Left lobe of liver (tissue), 2 donors: Measurements from ENCODE around the gene CASQ1. TPM values are rescaled to one million over a fixed set of nuclear protein-coding genes. Genes with fewer than 3 reads are reported as not detected.

ENCODE experiments used
- ATAC-seq: fragments of 200-7000 bp; cut with Tn5 transposase; one replicate; pipeline ENCODE4 v1.9.1; 2020; ENCODE audit warnings: mild to moderate bottlenecking, moderate library complexity
- DNase-seq: peaks from one replicate; pipeline ENCODE4 v3.0.0-alpha.2; 2020; ENCODE audit warnings: low spot score
- total RNA-seq: library from RNA; stranded (reverse); gene quantifications from one replicate; pipeline ENCODE4 v1.2.1, GENCODE V29; 2021
- donor health status: DM: no; HTN: no; CAD: no; lungs with moderate emphysema.
- donor health status: DM: no; HTN: yes; CAD: no.

Gene CASQ1
- total RNA-seq, 1 donor from 2014 or later: not detected

DNA sequence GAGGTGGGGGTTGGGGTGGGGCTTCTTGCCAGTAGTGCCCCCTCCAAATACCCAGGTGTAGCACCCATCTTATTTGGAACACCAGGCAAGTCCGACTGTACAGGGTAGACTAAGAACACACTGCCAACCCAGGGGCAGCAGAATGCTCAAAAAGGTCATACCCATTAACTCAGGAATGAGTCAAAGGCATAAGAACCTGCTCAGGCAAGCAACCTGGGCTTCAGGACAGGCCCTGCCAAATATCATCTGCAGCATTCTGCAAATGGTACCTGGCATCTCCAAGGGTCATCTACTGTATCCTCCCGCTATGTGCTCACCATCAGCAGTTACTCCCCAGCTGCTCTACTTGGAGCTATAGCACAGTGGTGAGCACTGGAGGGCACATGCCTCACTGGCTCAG, 34.2 kb downstream of the CASQ1 start:
- no peak for DNase-seq
- ATAC-seq: no peak

- no peak for DNase-seq
- ATAC-seq: no peak
These were observed 35.0 kb downstream of the CASQ1 start for GRCh38 chr1:160225345-160225744.

DNA sequence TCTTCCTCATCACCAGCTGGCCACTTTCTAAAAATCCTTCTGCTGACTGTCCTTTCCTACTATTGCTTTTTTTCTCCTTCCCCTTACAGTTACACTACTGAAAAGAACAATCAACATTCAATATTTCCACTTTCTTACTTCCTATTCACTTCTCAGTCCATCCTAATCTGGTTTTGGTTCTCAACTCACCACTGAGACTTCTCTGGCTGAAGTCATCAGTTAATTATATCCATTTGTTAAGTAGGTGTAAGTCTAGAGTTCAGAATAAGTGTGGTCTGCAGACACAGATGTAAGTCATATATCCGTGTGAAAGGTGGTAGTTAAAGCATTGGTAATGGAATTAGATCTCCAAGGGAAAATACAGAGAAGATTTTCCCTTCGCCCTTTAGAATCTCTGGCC, 36.2 kb downstream of the CASQ1 start:
- DNase-seq (no peak), ATAC-seq (no peak)

DNA sequence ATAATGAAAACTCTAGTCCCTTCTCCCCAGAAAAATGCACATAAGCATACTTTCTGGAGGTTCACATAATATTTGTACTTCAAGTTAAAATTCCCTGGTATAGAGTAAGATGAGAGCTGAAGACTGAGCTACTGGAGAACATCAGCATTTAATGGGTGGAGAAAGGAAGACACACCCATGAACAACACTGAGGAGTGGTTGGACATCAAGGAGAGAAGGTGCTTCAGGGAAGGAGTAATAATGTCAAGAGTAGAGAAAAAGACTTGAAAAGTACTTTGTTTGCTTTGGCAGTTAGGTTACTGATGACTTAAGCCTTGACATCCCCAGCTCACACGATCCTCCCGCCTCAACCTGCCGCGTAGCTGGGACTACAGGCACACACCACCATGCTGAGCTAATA, 36.7 kb downstream of the CASQ1 start:
- ATAC-seq: no peak
- DNase-seq: no peak

DNA sequence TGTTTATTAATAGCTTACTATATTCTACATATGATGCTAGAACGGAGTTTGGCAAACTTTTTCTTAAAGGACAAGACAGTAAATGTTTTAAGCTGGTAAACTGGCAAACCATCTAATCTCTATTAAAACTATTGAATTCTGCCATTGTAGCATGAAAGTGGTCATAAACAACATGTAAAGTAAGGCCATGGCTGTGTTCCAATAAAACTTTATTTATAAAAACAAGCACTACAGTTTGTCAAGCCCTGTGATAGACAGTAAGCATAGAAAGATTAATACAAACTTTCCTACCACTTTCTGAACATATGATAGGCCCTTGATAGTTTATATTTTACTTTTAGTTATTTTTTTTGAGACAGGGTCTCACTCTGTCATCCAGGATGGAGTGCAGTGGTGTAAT, 37.2 kb downstream of the CASQ1 start:
- no peak for ATAC-seq
- DNase-seq: no peak

DNA sequence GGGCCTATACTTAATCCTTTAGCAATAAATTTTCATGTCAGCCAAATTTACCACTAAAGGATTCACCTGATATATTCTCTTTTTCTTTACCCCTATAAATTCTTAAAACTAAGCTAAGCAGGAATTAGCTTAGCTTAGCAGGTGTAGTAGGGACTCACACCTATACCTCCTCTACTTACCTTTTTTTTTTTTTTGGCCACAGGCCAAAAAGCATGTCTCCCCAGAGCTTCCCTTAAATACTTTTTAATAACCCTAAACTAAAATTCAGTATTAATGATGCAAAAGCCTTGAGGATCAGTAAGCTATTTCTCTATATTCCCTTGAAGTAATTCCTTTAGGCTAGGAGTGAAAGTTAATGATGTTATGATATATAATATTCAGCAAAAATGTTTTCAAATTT, 38.1 kb downstream of the CASQ1 start:
- no peak for ATAC-seq
- DNase-seq: no peak

DNA sequence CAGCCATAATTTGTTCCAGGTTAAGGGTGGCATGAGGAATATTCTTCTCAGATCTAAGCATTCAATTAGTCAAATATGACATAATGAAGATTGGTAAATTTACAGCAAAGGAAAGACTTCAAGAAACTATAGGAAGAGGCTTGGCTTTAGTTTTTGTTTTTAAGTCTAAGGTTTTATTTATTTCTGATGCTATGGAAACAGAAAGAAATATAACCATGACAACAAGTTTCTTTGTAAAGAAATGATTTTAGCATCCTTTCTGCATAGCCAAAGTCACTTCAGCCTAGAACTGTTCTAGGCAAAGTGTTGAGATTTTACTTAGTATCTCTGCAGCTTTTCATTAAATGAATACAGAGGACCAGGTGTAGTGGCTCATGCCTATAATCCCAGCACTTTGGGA, 42.5 kb downstream of the CASQ1 start:
- DNase-seq: no peak

DNA sequence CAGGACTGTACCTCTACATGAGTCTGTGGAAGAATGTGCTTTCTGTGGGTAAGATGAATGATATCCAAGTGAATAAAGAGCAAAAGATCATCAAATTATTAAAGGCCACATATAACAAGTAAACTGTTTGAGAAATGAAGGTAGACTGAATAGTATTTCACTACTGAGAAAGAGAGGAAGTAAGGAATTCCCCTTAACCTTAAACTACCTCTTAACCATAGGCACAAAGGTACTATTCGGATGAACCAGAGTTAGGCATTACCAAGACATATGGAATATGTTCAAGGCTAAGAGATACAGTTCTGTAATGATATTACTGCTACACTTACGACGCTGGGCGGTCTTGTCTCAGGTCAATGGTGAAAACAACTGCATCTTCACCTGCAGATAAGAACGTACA, 46.4 kb downstream of the CASQ1 start:
- ATAC-seq (no peak), DNase-seq (no peak)

More for the DNA sequence above, 42.5 kb downstream of the CASQ1 start:
- no peak for ATAC-seq

DNA sequence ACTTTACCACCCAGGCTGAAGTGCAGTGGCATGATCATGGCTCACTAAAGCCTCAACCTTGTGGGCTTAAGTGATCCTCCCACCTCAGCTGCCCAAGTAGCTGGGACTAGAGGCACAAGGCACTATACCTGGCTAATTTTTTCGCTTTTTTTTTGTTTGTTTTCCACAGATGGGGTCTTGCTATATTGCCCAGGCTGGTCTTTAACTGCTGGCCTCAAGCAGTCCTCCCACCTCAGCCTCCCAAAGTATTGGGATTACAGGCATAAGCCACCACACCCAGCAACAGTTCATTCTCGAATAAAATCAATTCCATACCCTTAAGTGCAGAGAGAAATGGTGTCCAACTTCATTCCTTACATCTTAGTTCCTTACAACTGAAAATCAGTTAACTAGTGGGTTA, 47.2 kb downstream of the CASQ1 start:
- no peak for ATAC-seq
- DNase-seq: no peak

- DNase-seq (peak; percentile 88), ATAC-seq (peak; percentile 85)
These were observed 48.0 kb downstream of the CASQ1 start for GRCh38 chr1:160238408-160238807.

- DNase-seq (peak; percentile 68), ATAC-seq (peak; percentile 82)
These were observed 49.4 kb downstream of the CASQ1 start for GRCh38 chr1:160239582-160240299.

DNA sequence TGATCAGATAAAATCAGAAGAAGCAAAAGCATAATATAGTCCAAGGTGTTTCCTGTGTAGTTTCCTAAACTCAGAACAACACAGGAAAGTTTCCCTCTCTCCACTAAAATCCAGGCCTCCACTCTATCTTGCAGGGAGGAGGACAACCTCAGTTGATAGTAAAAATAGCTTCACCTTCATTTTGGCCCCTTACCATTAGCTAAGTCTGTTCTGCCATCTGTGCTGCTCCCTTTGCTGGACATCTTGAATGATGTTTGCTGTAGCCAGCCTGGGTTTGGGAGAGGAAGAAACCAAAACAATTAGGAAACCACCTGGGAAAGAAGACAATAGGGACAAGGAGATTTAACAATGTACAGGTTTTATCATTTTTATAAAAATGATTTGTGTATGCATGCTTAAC, 53.4 kb downstream of the CASQ1 start:
- no peak for ATAC-seq

DNA sequence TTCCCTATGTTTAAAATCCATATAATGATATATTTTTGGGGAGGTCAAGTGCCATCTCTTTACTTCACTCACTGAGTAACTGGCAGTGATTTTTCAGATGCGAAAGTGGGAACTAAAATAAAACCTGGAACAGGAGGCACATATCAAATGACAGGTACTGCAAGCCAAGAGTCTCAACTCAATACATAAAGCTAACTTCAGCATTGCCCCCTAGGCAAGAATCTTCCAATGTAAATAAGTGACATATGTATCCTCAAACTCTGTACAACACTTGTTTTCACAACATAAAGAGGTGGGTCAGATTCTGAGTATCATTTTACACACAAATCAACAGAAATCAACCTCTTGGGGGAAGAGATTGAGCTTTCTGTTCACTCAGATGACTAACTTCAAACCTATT, 53.8 kb downstream of the CASQ1 start:
- no peak for ATAC-seq
- no peak for DNase-seq

More for the DNA sequence above, 53.4 kb downstream of the CASQ1 start:
- no peak for DNase-seq

- DNase-seq: no peak
- no peak for ATAC-seq
These were observed 55.1 kb downstream of the CASQ1 start for GRCh38 chr1:160245434-160245833.

GRCh38 chr1:160247053-160247452, 56.7 kb downstream of the CASQ1 start:
- ATAC-seq: peak; percentile 71
- DNase-seq: no peak

DNA sequence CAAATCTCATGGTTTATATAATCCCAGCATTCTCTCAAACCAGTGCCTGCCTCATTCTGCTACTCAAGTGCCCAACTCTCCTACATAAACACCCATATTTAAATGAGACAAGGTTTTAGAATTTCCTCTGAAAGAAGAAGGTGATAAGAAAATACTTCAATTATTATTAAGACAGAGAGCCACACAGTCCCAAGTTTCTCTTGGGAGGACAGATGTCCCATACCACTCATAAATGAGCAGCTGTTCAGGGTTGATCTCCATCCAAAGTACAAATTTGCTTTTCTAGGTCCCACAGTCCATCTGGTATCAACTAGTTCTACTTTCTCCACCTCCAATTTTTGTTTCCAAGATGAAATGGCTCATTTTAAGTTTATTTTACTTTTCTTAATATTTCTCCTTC, 60.6 kb downstream of the CASQ1 start:
- ATAC-seq: peak; percentile 72
- no peak for DNase-seq

Other genes starting within 250 kb of the CASQ1 start
- 17.0 TPM for gene IGSF9, start 245.0 kb upstream of the CASQ1 start, total RNA-seq
- 0.83 TPM for gene SLAMF9, start 236.3 kb upstream of the CASQ1 start, total RNA-seq
- 3.4 TPM for gene PIGM, start 158.6 kb upstream of the CASQ1 start, total RNA-seq
- gene KCNJ10, start 120.4 kb upstream of the CASQ1 start, total RNA-seq: 0.28 TPM
- not detected for gene KCNJ9, start 109.0 kb upstream of the CASQ1 start, total RNA-seq
- gene IGSF8, start 92.0 kb upstream of the CASQ1 start, total RNA-seq: 54.5 TPM
- 0.45 TPM for gene ATP1A2, start 74.8 kb upstream of the CASQ1 start, total RNA-seq
- gene ATP1A4, start 39.0 kb upstream of the CASQ1 start, total RNA-seq: not detected
- gene PEA15, start 14.8 kb downstream of the CASQ1 start, total RNA-seq: 11.3 TPM
- 127 TPM for gene DCAF8, start 72.0 kb downstream of the CASQ1 start, total RNA-seq
- 82.5 TPM for gene PEX19, start 94.6 kb downstream of the CASQ1 start, total RNA-seq
- 94.8 TPM for gene COPA, start 152.7 kb downstream of the CASQ1 start, total RNA-seq
- gene NCSTN, start 152.8 kb downstream of the CASQ1 start, total RNA-seq: 32.1 TPM
- gene NHLH1, start 176.5 kb downstream of the CASQ1 start, total RNA-seq: 0.10 TPM
- 0.20 TPM for gene VANGL2, start 210.0 kb downstream of the CASQ1 start, total RNA-seq